HepG2 (cell line): Measurements from ENCODE around the gene FAM118A. TPM values are rescaled to one million over a fixed set of nuclear protein-coding genes. Genes with fewer than 3 reads are reported as not detected.

Experiments used
- ATAC-seq: fragments of 200-7000 bp; cut with Tn5 transposase; 3 replicates; pipeline ENCODE4 v1.9.1; 2020; ENCODE audit warnings: mild to moderate bottlenecking, moderate library complexity
- BruUV-seq: library from RNA; stranded (reverse); fragments of 400-500 nt; replicated peaks from 2 replicates; lab custom pipeline; 2021; lab: Mats Ljungman, UMichigan
- CTCF ChIA-PET: fragments of 300-600 bp; formaldehyde crosslinking; extraction: SDS; loops from one replicate; lab custom pipeline; 2021; ENCODE audit warnings: low total read pairs, inconsistent platforms, low intra/inter-chr PET ratio; lab: Yijun Ruan, JAX
- POLR2A ChIA-PET: fragments of 350-600 bp; sonication (Branson Sonifier 250); formaldehyde crosslinking; loops from one replicate; lab custom pipeline; 2020; ENCODE audit warnings: antibody characterized with exemption, inconsistent platforms; lab: Yijun Ruan, JAX
- DNase-seq: peaks from one replicate; pipeline ENCODE4 v3.0.0-alpha.2; 2015; ENCODE audit warnings: low spot score
- FAIRE-seq: peaks from 3 replicates; lab custom pipeline; 2011; peaks lifted over from hg19 to GRCh38; lab: Jason Lieb, UNC
- H2AFZ ChIP-seq: one replicate; pipeline ENCODE4 v1.6.1; 2011; ENCODE audit warnings: low read length, inconsistent platforms
- H3K27ac ChIP-seq: fragments of 300-600 bp; 3 replicates; pipeline ENCODE4 v1.8.0; 2011; ENCODE audit warnings: mixed run types, mild to moderate bottlenecking, mixed read lengths, low read length, inconsistent platforms; ENCODE audit not compliant: insufficient read depth; ENCODE audit errors: extremely low read length
- H3K27me3 ChIP-seq, 2 experiments: fragments of 200-600 bp in 1 of 2; 2 replicates in 1 of 2; 3 replicates in 1 of 2; pipeline versions ENCODE4 v1.6.0 to v1.8.0; 2011; ENCODE audit warnings: low read length in 2 of 2, mild to moderate bottlenecking in 2 of 2, moderate library complexity in 2 of 2, inconsistent platforms in 1 of 2; ENCODE audit not compliant: insufficient read depth in 2 of 2, control insufficient read depth in 1 of 2
- H3K36me3 ChIP-seq, 2 experiments: fragments of 200-600 bp in 1 of 2; replicated peaks in 1 of 2; 2 replicates in 1 of 2; 3 replicates in 1 of 2; pipeline versions ENCODE4 v1.5.1 to v1.8.0; 2011; ENCODE audit warnings: low read length in 2 of 2, inconsistent platforms in 1 of 2; ENCODE audit not compliant: insufficient read depth in 2 of 2, control insufficient read depth in 1 of 2
- H3K4me1 ChIP-seq: 2 replicates; pipeline ENCODE4 v1.5.1; 2012; ENCODE audit warnings: low read length, inconsistent platforms; ENCODE audit not compliant: insufficient read depth
- H3K4me2 ChIP-seq: 2 replicates; pipeline ENCODE4 v1.6.0; 2011; ENCODE audit warnings: low read depth, low read length, inconsistent platforms
- H3K4me3 ChIP-seq, 3 experiments: fragments of 200-600 bp in 1 of 3; sonication (generic), shearing (Covaris generic) in 1 of 3; replicated peaks in 1 of 3; 2 replicates each; pipeline ENCODE4 v1.5.1; 2011 to 2016; ENCODE audit warnings: low read length in 3 of 3, inconsistent platforms in 2 of 3, low read depth in 2 of 3, mild to moderate bottlenecking in 2 of 3, control low read depth in 1 of 3, mixed read lengths in 1 of 3; ENCODE audit not compliant: insufficient read depth in 1 of 3
- H3K79me2 ChIP-seq: one replicate; pipeline ENCODE4 v1.6.1; 2011; ENCODE audit warnings: low read length, inconsistent platforms; ENCODE audit not compliant: insufficient read depth
- H3K9ac ChIP-seq: 2 replicates; pipeline ENCODE4 v1.6.0; 2011; ENCODE audit warnings: mild to moderate bottlenecking, low read depth, low read length, inconsistent platforms; ENCODE audit not compliant: insufficient read depth
- H3K9me3 ChIP-seq: 2 replicates; pipeline ENCODE4 v1.5.1; 2012; ENCODE audit warnings: mild to moderate bottlenecking, low read length
- H4K20me1 ChIP-seq: 2 replicates; pipeline ENCODE4 v1.6.0; 2011; ENCODE audit warnings: inconsistent platforms, mild to moderate bottlenecking, low read length, moderate library complexity; ENCODE audit not compliant: insufficient read depth
- AHR ChIP-seq: IDR thresholded peaks from 2 replicates; pipeline ENCODE4 v1.6.1; 2018; ENCODE audit warnings: missing genetic modification reagents, missing compliant biosample characterization
- FOSL1 ChIP-seq: sonication (generic); formaldehyde crosslinking; IDR thresholded peaks from 2 replicates; pipeline ENCODE4 v1.9.0; 2021; ENCODE audit warnings: missing genetic modification reagents, borderline replicate concordance
- MAFG ChIP-seq: sonication (generic); formaldehyde crosslinking; IDR thresholded peaks from 2 replicates; pipeline ENCODE4 v1.5.1; 2020; ENCODE audit warnings: mild to moderate bottlenecking, missing genetic modification reagents
- ZBTB7B ChIP-seq: sonication (generic); formaldehyde crosslinking; IDR thresholded peaks from 2 replicates; pipeline ENCODE4 v1.4.0; 2020; ENCODE audit warnings: missing genetic modification reagents
- ZMAT3 ChIP-seq: sonication (generic); formaldehyde crosslinking; conservative IDR thresholded peaks from 2 replicates; pipeline ENCODE4 v1.7.0; 2021; ENCODE audit warnings: missing genetic modification reagents
- ZNF367 ChIP-seq: sonication (generic); formaldehyde crosslinking; IDR thresholded peaks from 2 replicates; pipeline ENCODE4 v1.4.0; 2020; ENCODE audit warnings: missing genetic modification reagents, borderline replicate concordance
- WGBS: methylation state at CpG from one replicate; pipeline ENCODE4 v1.1.6; 2017; ENCODE audit warnings: low lambda C conversion rate; 5-methylcytosine and 5-hydroxymethylcytosine counted together
- in situ Hi-C: cut with HindIII; loops from 2 replicates; pipeline ENCODE4 v1.10.0; 2017; ENCODE audit warnings: low pct_unique_long_range_greater_than_20kb; ENCODE audit not compliant: extremely low pct_ligation_motif_present
- intact Hi-C: fragments of 100-400 bp; cut with micrococcal nuclease; formaldehyde crosslinking; loops from one replicate; pipeline ENCODE4 v1.10.0; 2022; ENCODE audit not compliant: unreplicated experiment
- polyA plus RNA-seq, 8 experiments: library from polyadenylated mRNA; depleted of rRNA in 3 of 8; stranded (reverse) in 7 of 8; unstranded in 1 of 8; fragments of >200 nt; fragmentation: Illumina TruSeq in 4 of 8; extraction: Trizol in 4 of 8; gene quantifications; 2 replicates each; pipeline versions ENCODE4 v1.2.1 to v1.2.3, GENCODE V29; 2011 to 2016; ENCODE audit warnings: low read depth in 4 of 8, missing spikeins in 1 of 8, mixed read lengths in 1 of 8; ENCODE audit not compliant: insufficient read depth in 1 of 8
- total RNA-seq, 5 experiments: library from RNA; depleted of rRNA; stranded (reverse); fragments of >200 nt; fragmentation: Illumina TruSeq; extraction: Trizol; gene quantifications; 2 replicates each; pipeline ENCODE4 v1.2.3, GENCODE V29; 2016; ENCODE audit warnings: low read depth in 1 of 5
- TF ChIP-seq, protein P1 (sequence below): sonication (generic); formaldehyde crosslinking; IDR thresholded peaks from 2 replicates; pipeline ENCODE4 v1.5.1; 2020; ENCODE audit warnings: mild to moderate bottlenecking, missing genetic modification reagents, moderate library complexity
- TF ChIP-seq, protein P2 (sequence below): sonication (generic); formaldehyde crosslinking; IDR thresholded peaks from 2 replicates; pipeline ENCODE4 v1.4.0; 2020; ENCODE audit warnings: mild to moderate bottlenecking, missing genetic modification reagents
- TF ChIP-seq, protein P3 (sequence below): IDR thresholded peaks from 2 replicates; pipeline ENCODE4 v1.6.1; 2012; ENCODE audit warnings: low read length, improper control_type of control experiment

The FAM118A gene
- total and polyA plus RNA-seq, 2 of the 13 experiments (the other 11 are each of a cell fraction or from before 2014, with no cell fraction given), result 36.7 to 48.2 TPM

DNA sequence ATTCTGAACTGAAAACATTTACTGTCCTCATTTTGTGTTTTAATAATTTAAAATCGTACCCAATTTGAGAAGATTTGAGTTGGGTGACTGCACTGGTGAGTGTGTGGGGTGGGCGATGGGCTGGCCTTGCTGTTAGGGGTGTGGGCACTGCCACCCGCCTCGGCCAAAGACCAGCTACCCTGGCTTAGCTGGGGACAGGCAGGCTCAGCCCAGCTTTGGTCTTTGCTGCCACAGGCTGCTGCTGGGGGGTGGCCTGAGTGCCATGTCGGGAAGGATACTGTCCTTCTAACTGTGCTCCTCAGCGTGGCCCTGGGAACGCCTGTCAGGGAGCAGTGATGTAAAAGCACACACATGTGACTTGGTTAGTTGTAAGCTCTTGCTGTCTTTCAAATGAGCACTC, 22.3 kb downstream of the FAM118A start:
- no peaks in the 10 kb centered on the region for H4K20me1 ChIP-seq
- no peak overlapping the region for H3K4me3 ChIP-seq
- peaks cover 28 to 82% of the 10 kb centered on the region in 2 experiments for H3K36me3 ChIP-seq
- 98% methylated on average over 6 of the region's 7 CpGs for WGBS
- no peaks in the 10 kb centered on the region for H3K9me3 ChIP-seq
- TF ChIP-seq MAFG (CRISPR knock-in tag) (no peak), AHR (no peak), ZMAT3 (CRISPR knock-in tag) (no peak), FOSL1 (CRISPR knock-in tag) (no peak), ZNF367 (CRISPR knock-in tag) (no peak), ZBTB7B (CRISPR knock-in tag) (no peak)
- TF ChIP-seq, protein P1, sequence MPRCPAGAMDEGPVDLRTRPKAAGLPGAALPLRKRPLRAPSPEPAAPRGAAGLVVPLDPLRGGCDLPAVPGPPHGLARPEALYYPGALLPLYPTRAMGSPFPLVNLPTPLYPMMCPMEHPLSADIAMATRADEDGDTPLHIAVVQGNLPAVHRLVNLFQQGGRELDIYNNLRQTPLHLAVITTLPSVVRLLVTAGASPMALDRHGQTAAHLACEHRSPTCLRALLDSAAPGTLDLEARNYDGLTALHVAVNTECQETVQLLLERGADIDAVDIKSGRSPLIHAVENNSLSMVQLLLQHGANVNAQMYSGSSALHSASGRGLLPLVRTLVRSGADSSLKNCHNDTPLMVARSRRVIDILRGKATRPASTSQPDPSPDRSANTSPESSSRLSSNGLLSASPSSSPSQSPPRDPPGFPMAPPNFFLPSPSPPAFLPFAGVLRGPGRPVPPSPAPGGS (CRISPR knock-in tag), result no peak
- TF ChIP-seq, protein P2, sequence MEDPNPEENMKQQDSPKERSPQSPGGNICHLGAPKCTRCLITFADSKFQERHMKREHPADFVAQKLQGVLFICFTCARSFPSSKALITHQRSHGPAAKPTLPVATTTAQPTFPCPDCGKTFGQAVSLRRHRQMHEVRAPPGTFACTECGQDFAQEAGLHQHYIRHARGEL, result no peak
- TF ChIP-seq, protein P3, sequence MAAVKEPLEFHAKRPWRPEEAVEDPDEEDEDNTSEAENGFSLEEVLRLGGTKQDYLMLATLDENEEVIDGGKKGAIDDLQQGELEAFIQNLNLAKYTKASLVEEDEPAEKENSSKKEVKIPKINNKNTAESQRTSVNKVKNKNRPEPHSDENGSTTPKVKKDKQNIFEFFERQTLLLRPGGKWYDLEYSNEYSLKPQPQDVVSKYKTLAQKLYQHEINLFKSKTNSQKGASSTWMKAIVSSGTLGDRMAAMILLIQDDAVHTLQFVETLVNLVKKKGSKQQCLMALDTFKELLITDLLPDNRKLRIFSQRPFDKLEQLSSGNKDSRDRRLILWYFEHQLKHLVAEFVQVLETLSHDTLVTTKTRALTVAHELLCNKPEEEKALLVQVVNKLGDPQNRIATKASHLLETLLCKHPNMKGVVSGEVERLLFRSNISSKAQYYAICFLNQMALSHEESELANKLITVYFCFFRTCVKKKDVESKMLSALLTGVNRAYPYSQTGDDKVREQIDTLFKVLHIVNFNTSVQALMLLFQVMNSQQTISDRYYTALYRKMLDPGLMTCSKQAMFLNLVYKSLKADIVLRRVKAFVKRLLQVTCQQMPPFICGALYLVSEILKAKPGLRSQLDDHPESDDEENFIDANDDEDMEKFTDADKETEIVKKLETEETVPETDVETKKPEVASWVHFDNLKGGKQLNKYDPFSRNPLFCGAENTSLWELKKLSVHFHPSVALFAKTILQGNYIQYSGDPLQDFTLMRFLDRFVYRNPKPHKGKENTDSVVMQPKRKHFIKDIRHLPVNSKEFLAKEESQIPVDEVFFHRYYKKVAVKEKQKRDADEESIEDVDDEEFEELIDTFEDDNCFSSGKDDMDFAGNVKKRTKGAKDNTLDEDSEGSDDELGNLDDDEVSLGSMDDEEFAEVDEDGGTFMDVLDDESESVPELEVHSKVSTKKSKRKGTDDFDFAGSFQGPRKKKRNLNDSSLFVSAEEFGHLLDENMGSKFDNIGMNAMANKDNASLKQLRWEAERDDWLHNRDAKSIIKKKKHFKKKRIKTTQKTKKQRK, result no peak
- peaks cover 9% of the 10 kb centered on the region; the same call in 1 of the 2 replicates for H3K4me1 ChIP-seq
- no peak overlapping the region for H3K9ac ChIP-seq
- no peak overlapping the region for H2AFZ ChIP-seq
- DNase-seq (no peak), ATAC-seq (no peak), FAIRE-seq (no peak)
- ChIA-PET POLR2A (no interaction called here), CTCF (no interaction called here)
- BruUV-seq, result no TSS peak
- intact Hi-C loops (no loop called here), in situ Hi-C loops (no loop called here)
- H3K4me2 ChIP-seq, result no peak overlapping the region
- H3K27ac ChIP-seq, result no peak overlapping the region
- no peaks in the 10 kb centered on the region for H3K79me2 ChIP-seq
- no peaks in the 10 kb centered on the region for H3K27me3 ChIP-seq
